Measurements from ENCODE around the gene KRTAP4-7.
"Not testable (repeated sequence)": the region's sequence is repeated elsewhere in the genome, so short reads cannot be mapped to it uniquely, and the experiment has no call there.

Gene KRTAP4-7

DNA sequence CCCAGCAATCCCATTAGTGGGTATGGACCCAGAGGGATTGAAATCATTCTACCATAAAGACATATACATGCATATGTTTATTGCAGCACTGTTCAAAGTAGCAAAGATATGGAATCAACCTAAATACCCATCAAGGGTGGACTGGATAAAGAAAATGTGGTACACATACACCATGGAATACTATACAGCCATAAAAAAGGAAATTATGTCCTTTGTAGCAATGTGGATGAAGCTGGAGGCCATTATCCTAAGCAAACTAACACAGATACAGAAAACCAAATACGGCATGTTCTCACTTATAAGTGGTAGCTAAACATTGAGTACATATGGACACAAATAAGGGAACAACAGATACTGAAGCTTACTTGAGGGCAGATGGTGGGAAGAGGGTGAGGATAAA, 26.4 kb upstream of the KRTAP4-7 start:
- no peak overlapping the region for H3K4me3 ChIP-seq (ENCODE audit: low read length)
- no peak overlapping the region for H3K9ac ChIP-seq (ENCODE audit: low read length)
- H3K79me2 ChIP-seq (ENCODE audit: low read length): no peaks in the 10 kb centered on the region
- H3K27me3 ChIP-seq (ENCODE audit: low read depth, low read length): peaks cover 29% of the 10 kb centered on the region
- no peaks in the 10 kb centered on the region for H3K9me3 ChIP-seq (ENCODE audit: insufficient read depth, low read length)
- no peak overlapping the region for H2AFZ ChIP-seq (ENCODE audit: low read depth, low read length)
- no peaks in the 10 kb centered on the region for H3K36me3 ChIP-seq (replicated peaks; ENCODE audit: low read depth, low read length)
- TF ChIP-seq, protein P1, sequence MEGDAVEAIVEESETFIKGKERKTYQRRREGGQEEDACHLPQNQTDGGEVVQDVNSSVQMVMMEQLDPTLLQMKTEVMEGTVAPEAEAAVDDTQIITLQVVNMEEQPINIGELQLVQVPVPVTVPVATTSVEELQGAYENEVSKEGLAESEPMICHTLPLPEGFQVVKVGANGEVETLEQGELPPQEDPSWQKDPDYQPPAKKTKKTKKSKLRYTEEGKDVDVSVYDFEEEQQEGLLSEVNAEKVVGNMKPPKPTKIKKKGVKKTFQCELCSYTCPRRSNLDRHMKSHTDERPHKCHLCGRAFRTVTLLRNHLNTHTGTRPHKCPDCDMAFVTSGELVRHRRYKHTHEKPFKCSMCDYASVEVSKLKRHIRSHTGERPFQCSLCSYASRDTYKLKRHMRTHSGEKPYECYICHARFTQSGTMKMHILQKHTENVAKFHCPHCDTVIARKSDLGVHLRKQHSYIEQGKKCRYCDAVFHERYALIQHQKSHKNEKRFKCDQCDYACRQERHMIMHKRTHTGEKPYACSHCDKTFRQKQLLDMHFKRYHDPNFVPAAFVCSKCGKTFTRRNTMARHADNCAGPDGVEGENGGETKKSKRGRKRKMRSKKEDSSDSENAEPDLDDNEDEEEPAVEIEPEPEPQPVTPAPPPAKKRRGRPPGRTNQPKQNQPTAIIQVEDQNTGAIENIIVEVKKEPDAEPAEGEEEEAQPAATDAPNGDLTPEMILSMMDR (IDR thresholded peaks at IDR 0.05; ENCODE audit: low read depth, low read length): no peak
- no peak for TF ChIP-seq EZH2phosphoT487 (IDR thresholded peaks at IDR 0.05; ENCODE audit: low read depth)
- H3K4me2 ChIP-seq (ENCODE audit: low read length): no peak overlapping the region
- H3K4me1 ChIP-seq (ENCODE audit: low read length): no peaks in the 10 kb centered on the region
- no peak overlapping the region for H3K27ac ChIP-seq (ENCODE audit: low read length)
- H4K20me1 ChIP-seq (ENCODE audit: insufficient read depth, low read length): no peaks in the 10 kb centered on the region

DNA sequence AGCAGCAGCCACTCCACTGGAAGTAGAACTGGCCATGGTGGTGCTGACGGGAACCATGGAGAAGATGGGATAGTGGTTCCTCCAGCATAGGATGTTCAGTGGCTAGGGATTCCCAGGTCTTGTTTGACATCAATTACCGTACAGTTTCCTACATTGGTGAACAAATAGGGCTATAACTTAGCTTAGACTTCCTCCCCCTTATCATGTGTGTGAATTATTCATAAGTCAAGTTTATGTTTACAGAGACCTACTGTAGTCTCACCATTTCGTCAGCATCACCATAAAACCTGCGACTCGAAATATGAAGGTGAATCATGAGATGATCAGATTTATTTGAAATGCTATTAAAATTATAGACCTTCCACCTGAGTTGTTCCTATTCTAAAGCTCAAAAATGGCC, 25.2 kb upstream of the KRTAP4-7 start:
- Histone ChIP-seq H3K36me3 (replicated peaks; ENCODE audit: low read depth, low read length) (no peaks in the 10 kb centered on the region), H3K4me3 (ENCODE audit: low read length) (no peak overlapping the region), H2AFZ (ENCODE audit: low read depth, low read length) (no peak overlapping the region), H3K9ac (ENCODE audit: low read length) (no peak overlapping the region), H3K79me2 (ENCODE audit: low read length) (no peaks in the 10 kb centered on the region), H4K20me1 (ENCODE audit: insufficient read depth, low read length) (no peaks in the 10 kb centered on the region), H3K27ac (ENCODE audit: low read length) (no peak overlapping the region), H3K4me1 (ENCODE audit: low read length) (no peaks in the 10 kb centered on the region), H3K4me2 (ENCODE audit: low read length) (no peak overlapping the region), H3K27me3 (ENCODE audit: low read depth, low read length) (peaks cover 23% of the 10 kb centered on the region), H3K9me3 (ENCODE audit: insufficient read depth, low read length) (no peaks in the 10 kb centered on the region)
- TF ChIP-seq EZH2phosphoT487 (IDR thresholded peaks at IDR 0.05; ENCODE audit: low read depth): no peak
- TF ChIP-seq, protein P1 (IDR thresholded peaks at IDR 0.05; ENCODE audit: low read depth, low read length): no peak

DNA sequence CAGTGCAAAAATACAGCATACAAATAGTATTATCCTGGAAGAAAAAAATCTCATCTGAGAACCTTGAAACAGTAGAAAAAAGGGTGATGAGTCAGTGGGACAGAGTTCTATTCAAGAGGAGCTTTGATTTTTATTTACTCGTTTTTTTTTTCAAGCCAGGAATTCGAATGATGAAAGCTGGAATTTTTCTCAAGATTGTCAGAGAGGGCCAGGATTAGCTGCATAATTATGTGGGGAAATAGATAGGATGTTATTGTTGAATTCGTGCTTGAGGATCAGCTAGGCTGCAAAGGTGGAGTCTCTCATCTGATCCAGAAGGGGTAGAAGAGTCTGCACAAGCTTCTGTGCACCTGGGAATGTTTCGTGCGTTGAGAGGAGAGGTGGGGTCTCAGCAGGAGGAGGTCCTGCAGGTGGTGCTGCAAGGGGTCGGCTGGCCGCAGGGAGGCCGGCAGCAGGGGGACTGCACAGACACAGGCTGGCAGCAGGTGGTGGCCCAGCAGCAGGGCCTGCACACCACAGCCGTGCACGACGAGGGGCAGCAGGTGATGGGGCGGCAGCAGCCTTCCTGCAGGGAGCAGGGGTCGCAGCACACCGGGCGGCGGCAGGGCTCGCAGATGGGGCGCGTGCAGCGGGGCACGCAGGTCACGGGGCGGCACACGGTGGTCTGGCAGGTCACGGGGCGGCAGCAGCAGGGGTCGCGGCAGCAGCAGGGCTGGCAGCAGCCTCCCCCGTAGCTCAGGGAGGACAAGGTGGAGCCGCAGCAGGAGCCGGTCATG, 24.5 kb upstream of the KRTAP4-7 start:
- not testable (repeated sequence) for H3K4me2 ChIP-seq (ENCODE audit: low read length); H3K27ac ChIP-seq (ENCODE audit: low read length)

DNA sequence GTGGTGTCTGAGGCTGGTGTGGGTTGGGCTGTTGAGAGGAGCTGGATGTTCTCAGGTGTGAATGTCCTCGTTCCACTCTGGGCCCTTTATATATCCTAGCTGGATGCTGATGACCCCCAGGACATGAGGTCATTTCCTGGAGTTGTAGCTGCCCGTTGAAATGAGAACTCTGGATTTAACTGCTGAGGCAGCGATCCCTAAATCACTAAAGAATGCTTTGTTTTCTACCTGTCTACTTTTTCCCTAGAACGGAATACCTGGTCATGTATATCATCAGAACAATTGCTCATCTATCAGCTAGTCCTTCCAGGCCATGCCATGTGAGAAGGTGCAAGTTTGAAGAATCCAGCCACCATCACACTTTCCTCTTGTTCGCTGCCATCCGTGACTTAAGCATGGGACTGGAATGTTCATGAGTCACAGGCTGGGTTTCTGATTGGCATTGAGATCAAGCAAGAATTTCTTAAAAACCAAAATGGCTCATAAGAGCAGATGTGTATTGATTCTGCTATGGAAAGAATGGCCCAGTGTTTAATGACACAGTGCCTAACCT, 23.8 kb upstream of the KRTAP4-7 start, which contains the start of gene KRTAP2-3:
Gene KRTAP2-3, minus strand, starts transcription at position 63 of the 553 bp plus-strand sequence. CDS start 64 bp downstream, outside the sequence.
- Histone ChIP-seq H3K4me1 (ENCODE audit: low read length) (no peaks in the 10 kb centered on the region), H3K27me3 (ENCODE audit: low read depth, low read length) (peaks cover 23% of the 10 kb centered on the region), H3K4me2 (ENCODE audit: low read length) (no peak within 1 kb of the TSS), H3K9ac (ENCODE audit: low read length) (no peak within 1 kb of the TSS), H4K20me1 (ENCODE audit: insufficient read depth, low read length) (no peaks in the 10 kb centered on the region), H3K4me3 (ENCODE audit: low read length) (no peak within 1 kb of the TSS), H3K36me3 (replicated peaks; ENCODE audit: low read depth, low read length) (no peaks in the 10 kb centered on the region), H2AFZ (ENCODE audit: low read depth, low read length) (no peak within 1 kb of the TSS), H3K9me3 (ENCODE audit: insufficient read depth, low read length) (no peaks in the 10 kb centered on the region), H3K27ac (ENCODE audit: low read length) (no peak within 1 kb of the TSS), H3K79me2 (ENCODE audit: low read length) (no peaks in the 10 kb centered on the region)
- no peak for TF ChIP-seq EZH2phosphoT487 (IDR thresholded peaks at IDR 0.05; ENCODE audit: low read depth)
- TF ChIP-seq, protein P1 (IDR thresholded peaks at IDR 0.05; ENCODE audit: low read depth, low read length): no peak

More for the DNA sequence above, 24.5 kb upstream of the KRTAP4-7 start:
- not testable (repeated sequence) for H3K9me3 ChIP-seq (ENCODE audit: insufficient read depth, low read length); H3K9ac ChIP-seq (ENCODE audit: low read length); H3K79me2 ChIP-seq (ENCODE audit: low read length); H2AFZ ChIP-seq (ENCODE audit: low read depth, low read length); H4K20me1 ChIP-seq (ENCODE audit: insufficient read depth, low read length); H3K36me3 ChIP-seq (replicated peaks; ENCODE audit: low read depth, low read length); H3K4me1 ChIP-seq (ENCODE audit: low read length); H3K4me3 ChIP-seq (ENCODE audit: low read length)
- H3K27me3 ChIP-seq (ENCODE audit: low read depth, low read length): peaks cover 23% of the 10 kb centered on the region
